Measurements from ENCODE around the gene TMC3. TPM values are rescaled to one million over a fixed set of nuclear protein-coding genes. Genes with fewer than 3 reads are reported as not detected.

The TMC3 gene
- total RNA-seq, 4 donors from 2014 or later, result 0.32 TPM; not detected in 3

DNA sequence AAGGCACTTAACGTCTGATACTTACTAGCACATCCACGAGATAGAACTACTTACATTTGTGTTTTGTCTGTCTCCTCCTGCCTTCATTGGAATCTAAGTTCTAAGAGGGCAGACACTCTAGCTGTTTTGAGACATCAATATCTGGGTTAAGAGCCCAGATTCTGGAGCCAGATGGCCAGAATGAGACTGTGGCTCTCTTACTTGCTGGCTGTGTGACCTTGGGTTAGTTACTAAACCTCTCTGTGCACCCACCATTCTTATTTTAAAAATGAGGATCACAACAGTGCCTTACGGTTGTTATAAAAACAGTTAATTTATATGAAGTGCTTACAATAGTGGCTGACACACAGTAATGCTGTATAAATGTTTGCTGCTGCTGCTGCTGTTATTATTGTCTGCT, 57.7 kb downstream of the TMC3 start:
- no peak for TF ChIP-seq CTCF (IDR thresholded peaks at IDR 0.05)
- no peak for ATAC-seq (ENCODE audit: low FRiP score)

DNA sequence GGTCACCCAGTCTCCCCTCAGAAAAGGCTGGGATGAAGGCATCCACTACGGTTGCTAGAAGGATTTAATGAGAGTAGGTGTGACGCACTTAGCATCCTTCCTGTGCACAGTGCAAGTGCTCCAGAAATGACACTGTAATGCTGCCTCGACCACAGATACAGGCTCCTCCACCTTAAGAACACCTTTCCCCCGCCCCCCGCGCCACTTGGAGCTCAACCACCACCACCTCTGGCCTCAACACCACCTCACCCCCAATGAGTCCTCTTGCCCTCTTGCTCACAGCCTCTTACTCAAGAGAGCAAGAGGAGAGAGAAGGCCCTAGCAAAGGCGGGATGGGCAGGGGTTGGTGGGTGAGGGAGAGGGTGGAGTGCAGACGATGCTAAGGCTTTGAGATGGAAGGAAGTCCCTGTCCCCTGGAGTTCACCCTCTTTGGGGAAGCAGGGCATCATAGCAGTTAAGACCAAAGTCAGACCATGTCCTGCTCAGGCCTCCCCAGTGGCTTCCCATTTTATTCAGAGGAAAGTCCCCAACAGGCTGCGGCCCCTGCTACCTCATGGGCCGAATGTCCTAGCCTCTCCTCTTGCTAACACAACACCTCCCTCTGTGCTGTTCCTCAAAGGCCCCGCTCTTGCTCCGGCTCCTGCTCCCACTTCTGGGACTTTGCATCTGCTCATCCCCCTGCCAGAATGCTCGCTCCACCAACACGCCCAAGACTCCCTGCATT, 58.4 kb downstream of the TMC3 start:
- no peak for TF ChIP-seq CTCF (IDR thresholded peaks at IDR 0.05)
- DNase-seq (ENCODE audit: low spot score), result no peak
- no peak for ATAC-seq (ENCODE audit: low FRiP score)

More for the DNA sequence above, 57.7 kb downstream of the TMC3 start:
- no peak for DNase-seq (ENCODE audit: low spot score)

DNA sequence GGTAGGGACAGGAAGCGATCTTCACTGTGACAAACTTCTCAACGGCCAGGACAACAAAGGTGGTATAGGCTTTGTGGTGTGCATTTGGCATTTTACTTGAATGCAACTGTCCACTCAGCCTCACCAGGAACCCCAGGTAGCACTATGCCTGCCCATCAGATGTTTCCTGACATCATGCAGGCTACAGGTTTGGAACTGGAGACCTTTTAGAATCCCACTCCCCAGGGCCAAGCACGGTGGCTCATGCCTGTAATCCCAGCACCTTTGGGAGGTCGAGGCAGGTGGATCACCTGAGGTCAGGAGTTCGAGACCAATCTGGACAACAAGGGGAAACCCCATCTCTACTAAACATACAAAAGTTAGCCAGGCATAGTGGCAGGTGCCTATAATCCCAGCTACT, 59.6 kb downstream of the TMC3 start:
- ATAC-seq (ENCODE audit: low FRiP score) (no peak), DNase-seq (ENCODE audit: low spot score) (no peak)
- no peak for TF ChIP-seq CTCF (IDR thresholded peaks at IDR 0.05)

DNA sequence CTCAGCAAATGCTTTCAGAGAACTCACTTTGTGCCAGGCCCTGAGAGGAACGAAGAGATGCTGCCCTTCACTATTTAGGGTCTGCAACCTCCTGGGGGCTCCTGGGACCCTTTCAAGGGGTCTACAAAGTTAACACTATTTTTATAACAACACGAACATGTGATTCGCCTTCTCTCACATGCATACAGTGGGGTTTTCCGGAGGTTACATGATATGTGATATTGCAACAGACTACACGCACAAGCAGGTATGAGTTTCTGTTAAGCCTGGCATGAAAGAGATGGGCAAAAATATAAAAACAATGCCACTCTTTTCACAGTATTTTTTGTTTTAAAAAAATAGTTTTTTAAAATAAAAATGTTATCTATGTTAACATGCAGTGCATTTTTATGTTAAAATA, 60.3 kb downstream of the TMC3 start:
- ATAC-seq (ENCODE audit: low FRiP score) (no peak), DNase-seq (ENCODE audit: low spot score) (no peak)
- TF ChIP-seq CTCF (IDR thresholded peaks at IDR 0.05), result no peak

DNA sequence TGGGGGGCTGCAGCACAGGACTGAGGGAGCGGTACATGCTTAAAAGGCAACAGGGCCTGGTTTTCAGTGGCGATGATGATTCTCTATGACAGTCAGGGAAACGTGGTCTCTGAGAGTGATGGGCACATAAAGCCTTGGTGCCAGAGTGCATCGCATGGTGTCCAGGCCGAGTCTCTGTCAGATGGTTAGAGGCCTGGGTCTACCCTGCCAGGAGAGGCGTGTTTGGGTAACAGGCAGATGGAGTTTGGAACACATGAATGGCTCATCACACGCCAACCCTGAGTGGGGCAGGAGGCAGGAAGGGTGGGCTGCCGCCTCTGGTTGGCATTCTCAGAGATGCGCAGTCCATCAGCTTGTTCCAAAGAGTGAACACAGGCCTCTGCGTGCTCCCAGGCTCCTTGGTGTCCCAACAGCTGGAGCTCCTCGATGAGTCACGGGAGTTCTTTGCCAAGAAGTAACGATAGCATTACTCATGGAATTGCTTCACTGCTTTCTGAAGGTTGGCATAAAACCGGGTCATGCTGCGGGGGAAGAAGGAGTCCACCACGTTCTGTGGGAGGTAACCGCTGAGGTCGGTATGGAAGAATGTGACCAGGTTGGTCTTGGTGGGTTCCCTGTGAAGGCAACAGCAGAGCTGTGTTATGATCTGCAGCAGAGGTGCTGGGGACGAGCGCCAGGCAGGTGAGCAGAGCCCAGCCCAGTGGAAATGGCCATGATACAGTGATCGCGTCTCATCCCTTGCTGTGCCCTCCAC, 61.0 kb downstream of the TMC3 start:
- peak; percentile 64 for DNase-seq (ENCODE audit: low spot score)
- TF ChIP-seq CTCF (IDR thresholded peaks at IDR 0.05), result no peak
- peak; percentile 92 for ATAC-seq (ENCODE audit: low FRiP score)

GRCh38 chr15:81311752-81312464, 62.1 kb downstream of the TMC3 start:
- ATAC-seq (ENCODE audit: low FRiP score), result no peak
- TF ChIP-seq CTCF (IDR thresholded peaks at IDR 0.05), result no peak
- DNase-seq (ENCODE audit: low spot score), result no peak
